NAMALWA (cell line): ENCODE measurements around the gene JAML.

ENCODE experiments used
- DNase-seq: peaks from one replicate; pipeline ENCODE4 v3.0.0-alpha.2; 2015; ENCODE audit warnings: low spot score

Gene JAML

DNA sequence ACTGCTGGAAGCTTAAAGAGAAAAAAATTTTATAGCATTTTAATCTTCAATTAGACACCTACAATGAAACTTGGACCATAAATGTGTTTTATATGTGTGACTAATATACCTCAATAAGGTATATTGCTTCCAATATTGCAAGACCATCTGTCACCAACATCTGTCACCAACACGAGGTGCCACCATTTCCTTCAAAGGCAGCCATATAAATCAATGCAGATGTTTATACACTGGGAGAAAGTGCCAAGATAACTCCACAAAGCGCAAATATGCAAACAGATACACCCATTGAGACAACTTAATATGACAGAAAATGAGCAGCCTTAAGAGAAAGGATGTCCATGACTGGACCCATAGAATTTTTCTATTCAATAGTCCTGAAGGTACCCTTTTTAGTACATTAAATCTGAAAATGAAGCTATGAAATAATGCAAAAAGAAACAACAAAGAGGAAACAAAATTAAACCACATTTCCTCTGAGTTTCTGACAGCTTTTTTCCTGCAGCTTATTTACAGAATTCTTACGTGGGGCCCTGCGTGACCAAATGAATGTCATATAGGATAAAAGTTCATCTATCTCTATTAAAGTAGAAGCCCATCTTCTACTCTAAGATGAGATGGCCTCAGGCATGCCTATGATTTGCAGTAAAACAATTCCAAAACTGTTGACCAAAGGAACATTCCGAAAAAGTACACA lies 14.8 kb upstream of the JAML start:
- DNase-seq, result no peak

DNA sequence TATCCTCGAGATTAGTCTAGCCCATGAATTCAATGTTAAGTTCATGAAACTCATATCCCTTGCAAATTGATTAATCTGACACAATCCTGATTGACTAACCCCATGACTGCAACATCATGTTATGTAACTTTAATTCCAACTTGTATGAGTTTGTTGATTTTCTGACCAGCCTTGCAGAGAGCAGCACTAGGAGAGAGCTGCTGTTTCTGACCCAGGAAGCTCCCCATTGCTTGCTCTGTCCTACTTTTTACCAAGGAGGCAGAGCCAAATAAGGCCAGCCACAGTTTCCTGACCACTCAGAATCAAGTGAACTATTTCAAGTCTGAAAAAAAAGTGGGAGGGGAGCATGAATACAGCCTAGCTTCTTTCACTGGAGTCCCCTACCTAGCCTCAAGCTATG lies 14.1 kb upstream of the JAML start:
- DNase-seq, result no peak

DNA sequence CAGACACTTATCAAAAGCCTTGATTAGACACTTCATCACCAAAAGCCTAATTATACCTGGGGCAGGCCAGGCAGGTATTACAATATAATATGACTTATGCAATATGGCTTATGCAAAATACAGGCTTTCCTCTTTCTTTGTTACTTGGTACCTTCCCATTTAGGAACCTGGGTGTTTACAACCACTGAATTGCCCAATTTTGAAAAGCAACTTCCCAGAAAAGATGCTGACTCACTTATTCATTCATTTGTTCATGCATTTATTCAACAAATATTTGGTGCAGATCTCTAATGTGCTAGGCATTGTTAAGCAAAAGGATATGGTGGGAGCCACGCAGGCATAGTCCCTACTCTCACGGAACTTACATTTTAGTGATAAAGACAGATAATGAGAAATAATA lies 13.6 kb upstream of the JAML start:
- DNase-seq, result no peak

DNA sequence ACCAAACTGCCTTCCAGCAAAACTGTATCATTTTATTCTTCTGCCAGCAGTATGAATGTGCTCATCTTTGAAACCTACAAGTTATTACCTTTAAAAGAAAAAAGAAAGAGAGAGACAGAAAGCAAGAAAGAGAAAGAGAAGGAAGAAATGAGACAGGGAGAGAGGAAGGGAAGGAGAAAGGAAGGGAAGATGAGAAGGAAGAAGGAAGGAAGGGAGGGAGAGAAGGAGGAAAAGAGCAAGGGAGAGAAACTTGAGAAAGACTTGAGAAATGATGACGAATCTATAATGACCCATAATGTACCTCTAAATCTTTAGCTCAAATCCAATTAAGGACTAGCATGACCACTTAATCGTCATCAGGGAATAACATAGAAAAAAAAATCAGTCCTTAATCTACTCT lies 11.4 kb upstream of the JAML start:
- DNase-seq, result no peak

DNA sequence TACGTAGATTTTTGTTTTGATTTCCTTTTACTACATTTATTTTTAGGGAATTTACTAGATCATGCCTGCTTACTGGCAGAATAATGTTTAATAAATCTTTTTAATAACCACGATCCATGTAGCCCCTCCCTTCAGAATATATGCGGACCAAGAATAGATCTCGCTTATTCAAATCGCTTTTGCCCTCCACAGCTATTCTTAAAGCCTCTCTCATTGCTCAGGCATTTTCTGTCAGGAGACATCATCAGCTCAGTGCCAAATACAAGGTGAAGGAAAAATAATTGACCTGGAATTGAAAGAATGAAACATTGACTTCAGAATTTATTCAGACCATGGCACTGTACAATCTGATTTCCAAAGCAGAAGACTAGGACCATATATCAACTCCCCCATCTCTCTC lies 10.0 kb upstream of the JAML start:
- DNase-seq, result no peak

DNA sequence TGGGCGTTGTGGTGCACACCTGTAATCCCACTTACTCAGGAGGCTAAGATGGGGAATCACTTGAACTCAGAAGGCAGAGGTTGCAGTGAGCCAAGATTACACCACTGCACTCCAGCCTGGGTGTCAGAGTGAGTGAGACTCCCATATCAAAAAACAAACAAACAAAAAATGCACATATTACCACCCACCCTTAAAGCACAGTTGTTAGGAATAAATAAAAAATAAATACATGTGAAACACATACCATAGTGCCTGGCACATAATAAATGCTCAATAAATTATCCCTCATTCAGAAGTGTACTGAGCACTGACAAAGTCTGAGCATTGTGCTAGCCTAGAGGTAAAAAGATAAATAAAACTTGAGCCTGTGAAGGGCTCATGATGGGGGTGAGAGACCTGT lies 9.0 kb upstream of the JAML start:
- DNase-seq, result no peak

DNA sequence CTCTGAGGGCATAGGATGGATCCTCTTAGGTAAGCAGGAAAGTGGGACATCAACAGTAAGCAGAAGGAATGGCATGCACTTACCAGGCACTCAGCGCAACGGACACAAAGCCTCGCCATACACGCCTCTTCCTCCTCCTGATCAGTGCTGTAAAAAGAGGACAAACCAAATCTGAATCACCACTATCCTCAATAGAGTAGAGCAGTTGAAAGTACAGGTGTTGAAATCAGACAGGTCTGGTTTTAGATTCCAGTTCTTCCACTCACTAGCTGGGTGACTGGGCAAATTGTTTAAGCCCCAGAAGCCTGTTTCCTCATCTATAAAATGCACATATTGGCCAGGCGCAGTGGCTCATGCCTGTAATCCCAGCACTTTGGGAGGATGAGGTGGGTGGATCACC lies 8.6 kb upstream of the JAML start:
- DNase-seq, result no peak

DNA sequence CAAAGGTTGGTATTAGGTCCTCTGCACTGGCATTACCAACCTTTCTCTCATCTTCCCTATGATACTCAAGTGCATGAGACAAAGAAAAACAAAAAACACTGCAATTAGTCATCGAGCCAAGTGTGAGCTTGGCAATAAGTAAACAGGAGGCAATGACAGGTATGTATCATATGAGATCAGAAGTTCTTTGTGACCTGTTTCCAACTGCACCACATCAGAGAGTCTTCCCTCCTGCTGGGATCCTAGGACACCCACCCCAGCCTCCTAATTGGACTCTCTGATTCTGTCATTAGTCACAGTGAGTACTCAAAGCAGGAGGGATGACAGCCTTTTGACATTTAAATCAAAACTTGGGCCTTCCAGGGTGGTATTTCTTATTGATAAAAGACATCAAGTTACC lies 7.8 kb upstream of the JAML start:
- no peak for DNase-seq

DNA sequence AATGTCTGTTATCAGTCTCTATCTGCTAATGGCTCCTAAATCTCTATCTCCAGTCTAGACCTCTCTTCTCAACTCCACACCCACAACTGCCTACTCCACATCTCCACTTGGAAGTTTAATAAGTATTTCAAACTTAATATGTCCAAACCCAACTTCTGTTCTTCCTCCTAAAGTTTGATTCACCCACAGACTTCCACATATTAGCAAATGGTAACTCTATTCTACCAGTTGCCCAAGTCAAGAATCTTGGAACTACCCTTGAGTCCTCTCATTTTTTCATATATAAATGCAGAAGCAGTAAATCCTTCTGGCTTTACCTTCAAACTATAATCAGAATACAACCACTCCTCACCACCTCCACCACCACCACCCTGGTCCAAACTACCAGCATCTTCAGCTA lies 6.7 kb upstream of the JAML start:
- DNase-seq, result no peak

DNA sequence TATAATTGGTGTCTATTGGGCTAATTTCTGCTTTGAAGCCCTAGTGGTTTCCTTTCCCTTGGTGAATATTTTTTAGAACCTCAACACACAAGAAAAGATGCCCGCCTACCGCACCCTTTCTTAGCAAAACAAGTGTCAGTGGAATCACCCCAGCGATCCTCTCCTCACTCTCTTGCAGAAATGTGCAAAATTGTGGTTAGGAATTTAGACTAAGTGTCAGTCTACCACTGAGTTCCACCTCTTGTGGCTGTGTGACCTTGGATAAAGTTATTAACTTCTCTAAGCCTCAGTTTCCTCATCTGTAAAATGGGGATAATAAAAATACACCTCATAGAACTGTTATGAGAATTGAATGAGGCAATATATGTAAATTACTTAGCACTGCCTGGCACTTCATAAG lies 5.3 kb upstream of the JAML start:
- no peak for DNase-seq

DNA sequence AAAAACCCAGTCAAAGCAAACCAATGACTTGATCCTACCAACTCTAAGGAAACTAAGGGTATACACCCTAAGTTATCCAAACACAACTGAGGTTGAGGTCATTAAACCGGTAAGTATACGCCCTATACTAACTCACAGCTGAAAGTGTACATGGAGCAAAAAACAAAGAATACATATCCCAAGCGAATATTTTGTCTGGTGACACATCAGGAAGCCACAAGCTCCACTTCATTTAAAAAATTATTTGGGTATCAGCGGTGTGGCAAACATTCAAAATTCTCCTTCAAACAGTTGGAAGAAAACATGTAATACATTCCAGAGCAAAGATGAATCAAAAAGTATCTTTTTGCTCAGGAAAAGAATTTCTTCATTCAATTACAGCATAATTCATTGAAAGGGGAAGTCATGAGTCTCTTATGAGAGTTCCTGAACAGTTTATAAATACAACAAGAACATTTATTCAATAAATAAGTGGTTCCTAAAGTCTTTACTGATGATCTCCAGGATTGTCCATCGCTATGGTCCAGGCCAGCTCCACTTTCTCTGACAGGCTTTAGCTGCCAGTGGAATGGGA lies 4.5 kb upstream of the JAML start:
- no peak for DNase-seq

DNA sequence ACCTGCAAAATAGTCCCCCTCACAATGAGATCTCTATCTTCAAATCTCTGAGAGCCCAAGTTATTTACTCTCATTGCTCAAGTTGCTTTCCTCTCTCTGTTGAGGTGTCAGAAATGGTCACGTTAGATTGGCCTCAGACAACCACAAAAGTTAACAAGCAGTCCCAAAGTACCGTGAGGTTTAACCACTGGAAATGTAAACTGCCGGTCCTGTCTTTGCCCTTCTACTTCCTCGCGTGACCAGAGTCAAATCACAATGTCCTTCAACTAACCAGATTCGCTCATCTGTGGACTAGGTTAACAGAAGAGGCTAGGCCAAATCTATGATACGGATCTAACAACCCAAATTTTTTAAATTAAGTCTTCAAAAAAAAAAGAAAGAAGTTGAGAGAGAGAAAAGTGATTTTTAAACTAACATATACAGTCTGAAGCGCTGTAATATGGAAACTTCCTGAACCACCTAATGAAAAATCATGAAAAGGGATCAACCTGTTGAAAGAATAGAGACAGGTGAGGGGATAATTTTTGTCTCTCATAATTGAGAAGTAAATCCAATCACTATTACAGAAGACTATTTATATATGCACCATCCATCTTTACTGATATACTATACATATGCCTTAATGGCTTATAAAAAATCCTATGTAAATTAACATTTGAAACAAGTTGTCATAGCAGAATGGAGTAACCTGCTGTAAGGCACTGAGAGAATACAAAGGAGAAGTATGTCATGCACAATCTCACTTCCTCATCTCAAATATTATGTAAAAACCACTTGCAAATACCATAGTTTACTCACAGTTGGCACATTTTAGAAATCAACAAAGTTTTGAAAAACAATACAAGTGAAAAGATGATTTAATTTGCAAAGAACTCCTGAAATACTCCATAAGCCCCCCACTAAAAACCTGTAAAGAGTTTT lies 3.3 kb upstream of the JAML start:
- peak; percentile 56 for DNase-seq

DNA sequence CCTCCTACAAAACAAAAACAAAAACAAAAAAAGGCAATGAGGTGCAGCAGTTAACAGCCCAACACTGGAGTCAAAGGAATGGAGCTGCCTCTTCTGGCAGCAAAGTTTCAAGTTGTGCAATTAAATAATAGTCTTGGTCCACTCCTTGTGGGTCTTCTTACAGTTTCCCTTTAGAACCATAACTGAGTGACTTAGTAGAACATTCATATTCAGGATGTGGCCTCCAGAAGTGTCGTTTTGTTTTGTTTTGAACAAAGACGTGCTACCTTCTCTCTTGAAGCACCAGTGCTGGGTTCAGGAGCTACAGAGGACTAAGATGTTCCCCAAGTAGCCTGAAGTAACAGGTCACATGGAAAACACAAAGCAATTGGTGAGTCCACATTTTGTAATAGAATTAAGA lies 2.0 kb upstream of the JAML start:
- DNase-seq, result no peak

DNA sequence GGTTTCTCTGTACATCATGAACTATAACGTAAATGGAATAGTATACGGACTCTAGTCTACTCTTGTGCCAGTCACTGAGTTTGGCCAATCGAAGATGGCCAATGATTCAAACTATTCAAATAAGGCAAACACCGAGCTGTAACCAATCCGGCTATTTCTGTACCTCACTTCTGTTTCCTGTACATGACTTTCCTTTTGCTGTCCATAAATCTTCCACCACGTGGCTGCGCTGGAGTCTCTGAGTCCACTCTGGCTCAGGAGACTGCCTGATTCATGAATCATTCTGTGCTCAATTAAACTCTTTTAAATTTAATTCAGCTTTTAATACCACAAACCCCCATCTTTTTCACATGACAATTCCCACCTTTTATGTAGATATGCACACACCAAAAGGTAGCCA lies 1.5 kb upstream of the JAML start:
- DNase-seq, result no peak

DNA sequence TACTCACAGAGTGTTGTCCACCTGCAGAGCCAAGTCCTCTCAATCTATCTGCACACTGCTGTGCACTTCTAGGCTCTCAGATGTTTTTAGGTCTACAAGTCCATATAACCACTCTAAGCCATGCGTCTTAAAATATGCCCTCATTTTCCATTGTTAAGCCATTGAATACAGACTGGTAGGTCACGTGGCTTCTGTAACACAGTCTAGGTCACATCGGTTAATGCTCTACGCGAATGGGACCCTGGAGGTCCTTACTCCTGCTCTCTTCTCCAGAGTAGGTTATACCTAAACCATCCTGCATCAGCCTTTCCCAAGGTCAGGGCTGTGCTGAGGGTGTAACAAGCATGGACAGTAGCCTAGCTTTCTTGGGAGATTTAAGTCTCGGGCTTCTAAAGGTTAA lies 819 bp downstream of the JAML start:
- no peak for DNase-seq

DNA sequence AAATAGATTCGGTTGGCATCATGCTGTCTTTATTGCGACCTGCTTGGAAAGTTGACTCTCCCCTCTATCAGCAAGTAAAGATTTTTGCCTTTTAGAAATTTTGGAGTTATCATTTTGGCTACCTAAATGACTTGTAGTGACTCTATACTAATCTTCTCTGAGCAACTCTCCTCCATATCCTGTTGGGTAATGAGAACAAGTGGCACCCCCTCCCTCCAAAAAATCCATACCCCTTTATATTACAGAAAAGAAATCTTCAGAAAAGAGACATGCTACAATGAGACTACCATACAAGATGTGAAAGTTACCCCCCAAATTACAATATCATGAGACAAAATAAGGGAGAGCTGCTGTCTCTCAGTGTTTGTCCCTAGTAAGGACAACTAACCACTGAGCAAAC lies 1.2 kb downstream of the JAML start:
- no peak for DNase-seq

DNA sequence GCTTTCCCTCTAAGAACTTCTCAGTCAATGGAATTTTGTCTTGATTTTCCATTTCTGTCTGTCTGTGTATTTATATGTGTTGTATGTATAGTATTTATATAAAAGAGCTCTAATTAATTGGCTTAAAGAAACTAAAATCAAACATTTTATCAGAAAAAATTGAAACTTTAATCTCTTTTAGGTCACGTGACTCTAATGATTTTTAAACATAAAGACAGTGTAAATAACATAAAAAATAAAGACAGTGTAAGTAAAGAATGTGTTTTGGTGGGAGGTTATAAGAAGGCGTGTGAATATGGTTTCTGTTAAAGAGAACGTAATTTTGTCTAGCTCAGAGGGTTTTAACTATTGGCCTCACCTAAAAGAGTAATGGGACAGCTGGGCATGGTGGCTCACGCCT lies 2.4 kb downstream of the JAML start:
- no peak for DNase-seq

DNA sequence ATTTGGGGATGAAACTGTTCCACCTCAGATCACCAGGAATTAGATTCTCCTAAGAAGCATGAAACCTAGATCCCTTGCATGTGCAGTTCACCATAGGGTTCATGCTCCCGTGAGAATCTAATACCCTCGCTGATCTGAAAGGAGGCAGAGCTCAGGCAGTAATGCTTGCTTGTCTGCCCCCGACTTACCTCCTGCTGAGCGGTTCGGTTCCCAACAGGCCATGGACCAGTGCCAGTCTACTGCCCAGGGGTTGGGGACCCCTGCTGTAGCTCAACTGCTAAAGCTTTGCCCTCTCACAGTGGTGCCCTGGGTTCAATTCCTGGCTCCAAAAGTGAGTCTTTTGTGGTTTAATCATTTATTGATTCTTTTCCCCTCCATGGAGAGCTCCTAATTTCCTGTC lies 3.4 kb downstream of the JAML start:
- DNase-seq, result no peak

DNA sequence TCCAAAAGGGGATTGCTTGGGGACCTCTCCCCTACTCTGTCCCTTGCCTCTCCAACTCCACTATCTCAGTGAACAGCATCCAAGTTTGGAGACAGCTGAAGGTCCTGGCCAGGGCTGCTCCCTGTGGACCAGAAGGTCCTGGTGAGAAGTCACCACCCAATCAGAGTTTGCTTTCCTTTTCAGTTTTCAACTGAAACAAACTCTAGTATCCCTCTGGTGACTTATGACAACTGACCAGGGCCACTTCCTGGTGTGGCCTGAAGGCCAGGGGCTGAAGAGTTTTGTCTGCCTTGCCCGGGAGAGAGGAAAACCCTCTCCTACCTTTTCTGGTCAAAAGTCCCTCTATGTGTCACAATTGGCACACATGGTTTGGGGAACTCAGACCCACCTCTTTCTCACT lies 5.1 kb downstream of the JAML start:
- DNase-seq, result no peak

DNA sequence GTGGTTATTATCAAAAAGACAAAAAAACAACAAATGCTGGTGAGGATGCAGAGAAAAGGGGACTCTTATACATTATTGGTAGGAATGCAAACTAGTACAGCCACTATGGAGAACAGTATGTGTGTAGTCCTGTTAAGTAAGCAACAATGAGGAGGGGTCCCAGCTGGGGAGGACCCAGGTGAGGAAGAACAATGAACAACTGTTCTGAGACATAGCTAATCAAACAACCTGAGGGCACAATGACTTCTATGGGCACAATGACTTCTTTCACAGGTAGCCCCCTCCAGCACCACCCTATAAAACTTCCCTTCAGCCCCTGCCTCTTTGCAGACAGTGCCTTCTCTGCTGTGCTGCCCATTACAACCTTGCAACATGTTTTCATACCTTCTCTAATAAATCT lies 5.6 kb downstream of the JAML start:
- DNase-seq, result no peak

DNA sequence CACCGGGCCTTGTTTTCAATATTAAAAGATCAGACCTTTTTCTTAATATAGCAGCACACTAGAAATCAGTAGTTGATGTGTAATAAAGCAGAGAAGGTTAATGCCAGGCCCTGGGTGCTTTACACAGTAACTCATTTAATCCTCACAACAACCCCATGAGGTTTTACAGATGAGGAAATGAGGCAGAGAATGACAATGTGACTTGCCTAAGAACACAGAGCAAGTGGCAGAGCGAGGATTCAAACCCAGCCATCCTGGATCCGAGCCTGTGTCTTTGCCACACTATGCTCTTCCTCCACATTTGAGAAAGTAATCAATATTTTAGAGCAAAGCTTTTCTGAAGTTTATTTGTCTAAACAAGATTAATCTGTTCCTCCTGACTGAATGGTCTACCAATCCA lies 7.2 kb downstream of the JAML start:
- DNase-seq, result no peak

DNA sequence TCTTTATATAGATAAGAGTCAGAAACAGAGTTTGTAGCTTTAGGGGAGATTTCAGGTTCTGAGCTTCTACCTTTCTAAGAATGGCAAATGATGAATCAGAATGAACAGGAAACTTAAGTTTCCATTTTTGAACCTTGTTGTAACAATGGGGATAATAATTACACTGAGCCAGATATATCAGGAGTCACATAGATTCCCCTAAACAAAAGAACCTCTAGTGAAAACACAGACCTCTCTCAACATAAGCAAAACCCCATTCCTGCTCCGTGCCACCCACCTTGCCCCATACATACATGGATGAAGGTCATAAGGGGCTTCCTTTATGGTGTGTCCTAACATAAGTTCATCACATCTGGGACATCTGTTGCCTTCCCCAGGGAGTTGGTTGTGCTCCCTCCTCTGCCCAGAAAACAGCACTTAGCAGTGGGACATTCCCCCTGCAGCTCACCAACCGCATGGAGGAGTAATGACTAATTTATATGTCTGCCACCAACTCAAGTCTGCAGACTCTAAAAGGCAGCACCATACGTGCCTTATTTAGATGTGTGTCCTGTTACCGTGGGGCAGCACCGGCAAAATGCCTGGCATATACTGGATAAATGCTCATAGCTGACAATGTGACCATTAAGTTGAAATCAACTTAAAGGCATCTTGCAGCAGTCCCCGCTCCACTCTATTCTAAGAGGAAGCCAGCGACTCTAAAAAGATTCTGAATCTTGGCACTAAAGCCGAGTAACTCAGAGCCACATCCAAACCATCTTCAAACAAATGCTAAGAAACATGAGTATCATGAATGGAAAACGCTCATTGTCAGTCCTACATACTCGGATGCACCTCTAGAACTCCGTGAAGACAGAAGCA lies 8.0 kb downstream of the JAML start:
- no peak for DNase-seq
